ENCODE data around the gene PALMD.

PALMD gene

GRCh38 chr1:99661780-99662179 lies 15.9 kb downstream of the PALMD start:
- no peak for DNase-seq (ENCODE audit: low spot score)

DNA sequence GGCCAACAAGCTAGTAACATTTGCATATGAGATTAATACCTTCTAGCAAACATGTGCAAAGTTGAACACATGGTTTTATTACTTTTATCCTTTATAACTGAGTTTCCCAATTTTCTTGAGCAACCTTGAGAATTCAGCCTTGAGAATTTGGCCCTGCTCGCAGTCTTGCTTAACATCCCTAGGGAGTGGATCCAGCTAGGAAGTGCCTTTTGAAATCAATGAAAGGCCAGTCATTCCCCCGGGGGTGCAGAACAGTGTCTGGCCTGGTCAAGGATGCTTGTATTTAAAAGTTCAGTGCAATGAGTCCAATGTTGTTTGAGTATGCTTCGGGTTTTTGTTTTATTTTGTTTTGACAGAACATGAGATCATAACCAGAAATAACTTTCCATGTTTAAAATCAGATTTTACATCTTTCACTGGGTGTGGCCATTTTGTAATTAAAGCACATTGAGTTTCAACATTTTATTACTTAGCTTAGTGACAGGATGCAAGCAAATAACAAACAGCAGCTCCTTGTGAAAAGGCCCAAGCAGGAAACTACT lies 16.7 kb downstream of the PALMD start:
- DNase-seq (ENCODE audit: low spot score), result no peak

- DNase-seq (ENCODE audit: low spot score), result no peak
These were observed 17.6 kb downstream of the PALMD start for GRCh38 chr1:99663501-99663900.

- DNase-seq (ENCODE audit: low spot score), result no peak
These were observed 19.3 kb downstream of the PALMD start for GRCh38 chr1:99665212-99665611.

- DNase-seq (ENCODE audit: low spot score), result no peak
These were observed 23.5 kb downstream of the PALMD start for GRCh38 chr1:99669376-99669775.

GRCh38 chr1:99669821-99670220 lies 23.9 kb downstream of the PALMD start:
- no peak for DNase-seq (ENCODE audit: low spot score)

GRCh38 chr1:99670583-99670982 lies 24.7 kb downstream of the PALMD start:
- DNase-seq (ENCODE audit: low spot score), result no peak

GRCh38 chr1:99672038-99672437 lies 26.1 kb downstream of the PALMD start:
- no peak for DNase-seq (ENCODE audit: low spot score)

- DNase-seq (ENCODE audit: low spot score), result no peak
These were observed 26.8 kb downstream of the PALMD start for GRCh38 chr1:99672530-99673213.

- DNase-seq (ENCODE audit: low spot score), result no peak
These were observed 27.4 kb downstream of the PALMD start for GRCh38 chr1:99673315-99673714.

DNA sequence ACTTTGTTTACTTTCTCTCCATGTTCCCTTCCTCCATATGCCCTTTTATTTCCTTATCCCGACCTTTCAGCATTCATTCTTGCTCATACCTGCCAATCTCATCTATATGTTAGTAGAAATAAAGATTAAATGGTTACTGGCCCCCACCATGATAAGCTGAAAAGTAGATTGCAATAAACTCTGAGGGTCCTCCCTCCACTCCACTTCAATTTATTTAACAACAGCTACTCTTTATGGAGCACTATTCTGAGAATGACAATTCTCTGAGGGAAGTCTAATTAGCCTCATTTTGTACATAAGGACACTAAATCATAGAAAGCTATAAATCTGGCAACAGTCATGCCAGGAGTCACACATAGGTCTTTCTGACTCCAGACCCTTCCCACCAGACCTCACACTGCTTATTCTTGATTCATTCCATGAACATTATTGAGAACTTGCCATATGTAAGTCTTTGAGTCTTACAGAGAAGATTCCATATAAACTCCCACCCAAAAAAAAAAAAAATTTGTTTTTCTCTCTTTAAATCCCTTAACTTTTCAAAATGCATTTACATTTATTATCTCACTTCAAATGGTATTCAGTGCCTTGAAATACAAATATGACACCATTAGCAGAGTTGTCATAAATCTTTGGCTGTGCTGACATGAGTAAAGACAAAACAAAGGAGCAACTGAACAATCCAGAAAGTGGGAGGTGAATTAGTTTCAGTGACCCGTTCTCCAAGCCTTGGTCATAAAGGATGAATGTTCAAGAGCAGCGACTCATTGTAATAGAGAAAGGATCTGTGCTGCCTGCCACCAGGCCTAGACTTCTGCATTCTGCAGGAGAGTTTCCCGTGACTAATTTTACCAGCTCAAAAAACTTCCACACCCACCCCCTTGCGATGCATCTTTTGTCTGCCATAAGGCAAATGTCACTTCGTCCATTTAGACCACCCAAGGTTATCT lies 28.5 kb downstream of the PALMD start:
- no peak for DNase-seq (ENCODE audit: low spot score)

DNA sequence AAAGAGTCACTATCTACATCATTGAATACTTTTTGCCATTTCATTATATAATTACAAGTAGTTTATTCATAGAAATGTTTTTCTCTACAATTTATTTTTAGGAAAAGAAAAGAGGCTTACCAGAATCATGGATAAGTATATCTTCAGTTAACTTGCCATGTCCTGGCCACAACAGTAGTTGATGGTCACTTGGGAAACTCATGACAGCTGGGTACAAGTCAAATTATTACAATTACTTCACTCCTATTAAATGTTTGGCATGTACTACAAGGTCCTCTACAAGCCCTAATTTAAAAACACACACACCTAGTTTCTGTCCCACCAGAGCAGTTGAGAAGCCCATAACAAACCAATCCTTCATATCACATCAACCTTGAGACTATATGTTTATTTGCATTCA lies 29.4 kb downstream of the PALMD start:
- no peak for DNase-seq (ENCODE audit: low spot score)

DNA sequence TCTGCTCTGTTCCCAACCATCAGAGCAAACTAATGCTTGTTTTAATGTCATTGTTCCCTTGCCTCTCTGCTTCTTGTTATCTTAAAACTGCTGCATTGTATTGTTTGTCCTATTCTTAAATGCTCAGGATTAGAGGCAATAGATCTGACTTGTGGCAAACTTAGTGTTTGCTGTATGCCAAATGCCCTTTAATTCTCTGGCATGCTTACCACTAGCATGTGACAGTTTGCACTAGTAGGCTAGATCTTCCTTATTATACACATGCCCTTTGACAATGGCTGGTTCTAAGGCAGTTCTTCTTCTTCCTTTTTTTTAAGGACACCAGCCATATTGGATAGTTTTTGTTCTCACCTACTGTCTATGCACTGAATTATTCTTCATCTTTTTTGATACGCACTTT lies 30.1 kb downstream of the PALMD start:
- no peak for DNase-seq (ENCODE audit: low spot score)

GRCh38 chr1:99676876-99677275 lies 31.0 kb downstream of the PALMD start:
- no peak for DNase-seq (ENCODE audit: low spot score)

- DNase-seq (ENCODE audit: low spot score), result no peak
These were observed 31.5 kb downstream of the PALMD start for GRCh38 chr1:99677416-99677815.

- DNase-seq (ENCODE audit: low spot score), result no peak
These were observed 34.4 kb downstream of the PALMD start for GRCh38 chr1:99680270-99680669.

GRCh38 chr1:99681583-99681982 lies 35.7 kb downstream of the PALMD start:
- no peak for DNase-seq (ENCODE audit: low spot score)

DNA sequence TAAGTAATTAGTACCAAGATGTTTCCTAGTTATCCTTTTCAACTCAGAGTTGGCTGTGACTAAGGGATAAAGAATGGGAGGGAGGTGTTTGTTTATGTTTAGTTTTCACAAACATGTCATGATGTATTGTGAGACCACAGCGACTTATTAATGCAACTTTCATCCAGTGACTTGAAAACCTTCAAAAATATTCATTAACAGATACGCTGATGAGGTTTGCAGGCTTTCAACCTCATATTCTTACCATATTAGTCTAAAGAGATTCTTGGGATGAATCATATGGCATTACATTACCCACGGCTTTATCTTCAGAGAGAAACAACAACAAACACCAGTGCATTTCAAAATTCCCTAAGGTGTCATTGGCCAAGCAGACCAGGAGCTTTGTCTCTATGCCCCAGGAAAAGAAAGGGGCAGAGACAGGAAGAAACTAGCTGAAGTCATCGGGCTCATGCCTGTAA lies 36.4 kb downstream of the PALMD start:
- no peak for DNase-seq (ENCODE audit: low spot score)

GRCh38 chr1:99685516-99686180 lies 39.7 kb downstream of the PALMD start:
- peak; percentile 26 for DNase-seq (ENCODE audit: low spot score)

GRCh38 chr1:99691175-99691574 lies 45.3 kb downstream of the PALMD start:
- DNase-seq (ENCODE audit: low spot score), result no peak

DNA sequence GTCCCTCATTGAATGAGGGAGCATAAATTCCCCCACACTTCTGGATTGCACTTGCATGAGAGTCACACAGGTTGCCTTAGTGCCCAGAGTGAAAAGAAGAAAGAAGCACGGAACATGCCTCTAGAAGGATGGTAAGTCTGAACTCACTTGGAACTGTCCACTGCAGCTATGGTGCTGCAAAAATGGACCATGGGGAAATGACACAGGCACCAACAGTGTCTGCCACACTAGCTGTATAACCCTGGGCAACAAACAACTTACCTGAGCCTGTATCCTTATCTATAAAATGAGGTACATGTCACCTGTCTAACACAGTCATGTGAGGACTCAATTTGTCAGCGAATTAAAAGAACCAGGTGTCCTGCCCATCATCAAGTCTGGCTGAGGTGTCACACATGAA lies 50.7 kb downstream of the PALMD start:
- DNase-seq (ENCODE audit: low spot score), result no peak

DNA sequence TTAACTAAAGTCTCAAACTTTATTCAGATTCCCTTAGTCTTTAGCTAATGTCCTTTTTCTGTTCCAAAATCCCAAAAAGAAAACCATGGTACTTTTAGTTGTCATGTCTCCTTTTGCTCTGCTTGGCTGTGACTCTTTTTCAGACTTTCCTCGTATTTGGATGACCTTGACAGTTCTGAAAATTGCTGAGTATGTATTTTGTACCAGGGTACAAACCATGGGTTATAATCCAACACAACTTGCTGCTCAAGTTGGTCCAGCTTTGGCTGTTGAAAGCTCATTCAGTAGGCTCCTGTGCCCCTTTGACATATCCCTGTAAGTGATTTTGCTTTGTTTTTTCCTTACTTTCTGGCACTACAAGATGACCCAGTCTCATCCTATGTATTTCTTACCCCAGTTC lies 51.7 kb downstream of the PALMD start:
- no peak for DNase-seq (ENCODE audit: low spot score)
